ENCODE measurements around the gene DIS3L2.
A peak's percentile ranks its signal among the peaks of the same experiment; 100 is the strongest.

The DIS3L2 gene

GRCh38 chr2:231961349-231962166 lies at the start of gene DIS3L2:
Gene DIS3L2, plus strand, starts transcription at chr2:231961713. Its CDS starts 53,215 bp downstream, at chr2:232014928.
- peak; percentile 66 for DNase-seq

GRCh38 chr2:231914077-231914690 lies 47.3 kb upstream of the DIS3L2 start:
- DNase-seq: no peak

GRCh38 chr2:231917280-231918066 lies 44.0 kb upstream of the DIS3L2 start:
- no peak for DNase-seq

GRCh38 chr2:231918501-231919330 lies 42.8 kb upstream of the DIS3L2 start:
- DNase-seq: no peak

- no peak for DNase-seq
These were observed 42.0 kb upstream of the DIS3L2 start for GRCh38 chr2:231919341-231920035.

GRCh38 chr2:231920366-231920765 lies 41.1 kb upstream of the DIS3L2 start:
- no peak for DNase-seq

- DNase-seq: no peak
These were observed 40.7 kb upstream of the DIS3L2 start for GRCh38 chr2:231920795-231921194.

GRCh38 chr2:231922311-231923009 lies 39.1 kb upstream of the DIS3L2 start:
- no peak for DNase-seq

- no peak for DNase-seq
These were observed 38.5 kb upstream of the DIS3L2 start for GRCh38 chr2:231923010-231923344.

- DNase-seq: no peak
These were observed 37.3 kb upstream of the DIS3L2 start for GRCh38 chr2:231923951-231924888.

GRCh38 chr2:231924889-231925275 lies 36.6 kb upstream of the DIS3L2 start:
- no peak for DNase-seq

- peak; percentile 49 for DNase-seq
These were observed 36.0 kb upstream of the DIS3L2 start for GRCh38 chr2:231925303-231926179.

GRCh38 chr2:231926180-231926741 lies 35.3 kb upstream of the DIS3L2 start, which contains the start of gene NPPC:
Gene NPPC, minus strand, starts transcription at chr2:231926396. Its CDS starts 147 bp downstream, at chr2:231926249.
- peak; percentile 7 for DNase-seq

GRCh38 chr2:231926761-231927565 lies 34.5 kb upstream of the DIS3L2 start:
- no peak for DNase-seq

- no peak for DNase-seq
These were observed 34.0 kb upstream of the DIS3L2 start for GRCh38 chr2:231927566-231927890.

GRCh38 chr2:231928481-231928880 lies 33.0 kb upstream of the DIS3L2 start:
- no peak for DNase-seq

GRCh38 chr2:231928901-231929725 lies 32.4 kb upstream of the DIS3L2 start:
- no peak for DNase-seq
